HEK293T (cell line): ENCODE data around the gene TRIM2.

ENCODE experiments used
- CTCF ChIA-PET: fragments of 350-600 bp; formaldehyde crosslinking; extraction: SDS; loops from one replicate; lab custom pipeline; 2021; ENCODE audit warnings: antibody characterized with exemption, inconsistent platforms; lab: Yijun Ruan, JAX
- POLR2A ChIA-PET: fragments of 350-600 bp; formaldehyde crosslinking; extraction: SDS; loops from one replicate; lab custom pipeline; 2020; ENCODE audit warnings: antibody characterized with exemption, inconsistent platforms; lab: Yijun Ruan, JAX
- DNase-seq: peaks from one replicate; pipeline ENCODE4 v3.0.0; 2012; ENCODE audit warnings: mixed read lengths; ENCODE audit errors: extremely low spot score
- ARNT ChIP-seq: fragments of 450-650 bp; IDR thresholded peaks from 2 replicates; pipeline ENCODE4 v1.6.1; 2017; ENCODE audit warnings: mild to moderate bottlenecking
- BHLHE40 ChIP-seq: fragments of 450-650 bp; IDR thresholded peaks from 2 replicates; pipeline ENCODE4 v1.6.1; 2016; ENCODE audit warnings: mild to moderate bottlenecking, moderate library complexity, borderline replicate concordance
- CTBP1 ChIP-seq: fragments of 450-650 bp; IDR thresholded peaks from 2 replicates; pipeline ENCODE4 v1.6.1; 2016; ENCODE audit warnings: borderline replicate concordance
- ELF4 ChIP-seq: fragments of 450-650 bp; IDR thresholded peaks from 2 replicates; pipeline ENCODE4 v1.6.1; 2017; ENCODE audit warnings: antibody characterized with exemption
- FOXA1 ChIP-seq: fragments of 450-650 bp; IDR thresholded peaks from 2 replicates; pipeline ENCODE4 v1.6.1; 2016; ENCODE audit warnings: mild to moderate bottlenecking
- FOXK2 ChIP-seq: fragments of 450-650 bp; IDR thresholded peaks from 2 replicates; pipeline ENCODE4 v1.6.1; 2016; ENCODE audit warnings: mild to moderate bottlenecking
- FOXM1 ChIP-seq: fragments of 450-650 bp; IDR thresholded peaks from 2 replicates; pipeline ENCODE4 v1.6.1; 2017; ENCODE audit warnings: mild to moderate bottlenecking, borderline replicate concordance
- HDGF ChIP-seq: fragments of 450-650 bp; IDR thresholded peaks from 2 replicates; pipeline ENCODE4 v1.6.1; 2017; ENCODE audit warnings: antibody characterized with exemption, borderline replicate concordance
- L3MBTL2 ChIP-seq: fragments of 450-650 bp; conservative IDR thresholded peaks from 2 replicates; pipeline ENCODE4 v1.6.1; 2016; ENCODE audit warnings: mild to moderate bottlenecking
- LEF1 ChIP-seq: fragments of 450-650 bp; IDR thresholded peaks from 2 replicates; pipeline ENCODE4 v1.6.1; 2017; ENCODE audit warnings: mild to moderate bottlenecking, borderline replicate concordance
- NFRKB ChIP-seq: fragments of 450-650 bp; IDR thresholded peaks from 2 replicates; pipeline ENCODE4 v1.6.1; 2016; ENCODE audit warnings: mild to moderate bottlenecking, moderate library complexity
- PKNOX1 ChIP-seq: fragments of 450-650 bp; IDR thresholded peaks from 2 replicates; pipeline ENCODE4 v1.6.1; 2016
- SP1 ChIP-seq: fragments of 450-650 bp; IDR thresholded peaks from 2 replicates; pipeline ENCODE4 v1.6.1; 2017
- SUZ12 ChIP-seq: fragments of 450-650 bp; IDR thresholded peaks from 2 replicates; pipeline ENCODE4 v1.6.1; 2016; ENCODE audit warnings: mild to moderate bottlenecking
- TARDBP ChIP-seq: fragments of 450-650 bp; IDR thresholded peaks from 2 replicates; pipeline ENCODE4 v1.6.1; 2016
- ZNF384 ChIP-seq: fragments of 450-650 bp; IDR thresholded peaks from 2 replicates; pipeline ENCODE4 v1.6.1; 2016

The TRIM2 gene

GRCh38 chr4:153291562-153291961, 87.3 kb downstream of the TRIM2 start:
- TF ChIP-seq ZNF384 (no peak), L3MBTL2 (no peak), SUZ12 (no peak), TARDBP (no peak), ELF4 (no peak), LEF1 (no peak), ARNT (no peak), FOXK2 (no peak), CTBP1 (no peak), BHLHE40 (no peak), FOXA1 (no peak), SP1 (no peak), NFRKB (no peak), FOXM1 (no peak)
- POLR2A ChIA-PET: interaction anchor here (0.6 kb wide), 1 partner anchor 313 kb away, joined by 4 read pairs; no protein-coding TSS in a partner anchor
- CTCF ChIA-PET: interaction anchor here (0.7 to 1.9 kb wide), 3 partner anchors 10 to 149 kb away, joined by 3 to 6 read pairs (median 3); no protein-coding TSS in a partner anchor
- no peak for DNase-seq

- ChIA-PET POLR2A (interaction anchor here (1.2 kb wide), 1 partner anchor 8 kb away, joined by 4 read pairs; no protein-coding TSS in a partner anchor), CTCF (interaction anchor here (1.0 kb wide), 1 partner anchor 18 kb away, joined by 3 read pairs; no protein-coding TSS in a partner anchor)
- TF ChIP-seq FOXK2: no peak
- TF ChIP-seq FOXA1: no peak
- TF ChIP-seq PKNOX1: no peak
- no peak for TF ChIP-seq ZNF384
- no peak for TF ChIP-seq CTBP1
- no peak for TF ChIP-seq FOXM1
- TF ChIP-seq ELF4: no peak
- no peak for TF ChIP-seq ARNT
- no peak for TF ChIP-seq HDGF
- TF ChIP-seq L3MBTL2: no peak
- no peak for TF ChIP-seq BHLHE40
- TF ChIP-seq TARDBP: no peak
- TF ChIP-seq LEF1: no peak
- no peak for TF ChIP-seq SUZ12
- no peak for TF ChIP-seq SP1
- no peak for TF ChIP-seq NFRKB
- no peak for DNase-seq
These were observed 88.9 kb downstream of the TRIM2 start for GRCh38 chr4:153292897-153293741.

GRCh38 chr4:153293742-153294057, 89.5 kb downstream of the TRIM2 start:
- DNase-seq: no peak
- ChIA-PET CTCF (interaction anchor here (1.0 kb wide), 1 partner anchor 19 kb away, joined by 3 read pairs; no protein-coding TSS in a partner anchor), POLR2A (interaction anchor here (1.2 kb wide), 1 partner anchor 9 kb away, joined by 4 read pairs; no protein-coding TSS in a partner anchor)
- TF ChIP-seq ZNF384: no peak

GRCh38 chr4:153294631-153295030, 90.4 kb downstream of the TRIM2 start:
- TF ChIP-seq HDGF: no peak
- no peak for TF ChIP-seq NFRKB
- TF ChIP-seq FOXK2: no peak
- no peak for TF ChIP-seq ARNT
- no peak for TF ChIP-seq FOXM1
- TF ChIP-seq L3MBTL2: no peak
- no peak for TF ChIP-seq LEF1
- TF ChIP-seq SUZ12: no peak
- no peak for TF ChIP-seq ELF4
- no peak for TF ChIP-seq FOXA1
- TF ChIP-seq PKNOX1: no peak
- no peak for TF ChIP-seq TARDBP
- ChIA-PET CTCF (no interaction called here), POLR2A (interaction anchor here (1.0 kb wide), 1 partner anchor 10 kb away, joined by 3 read pairs; no protein-coding TSS in a partner anchor)
- no peak for DNase-seq

DNA sequence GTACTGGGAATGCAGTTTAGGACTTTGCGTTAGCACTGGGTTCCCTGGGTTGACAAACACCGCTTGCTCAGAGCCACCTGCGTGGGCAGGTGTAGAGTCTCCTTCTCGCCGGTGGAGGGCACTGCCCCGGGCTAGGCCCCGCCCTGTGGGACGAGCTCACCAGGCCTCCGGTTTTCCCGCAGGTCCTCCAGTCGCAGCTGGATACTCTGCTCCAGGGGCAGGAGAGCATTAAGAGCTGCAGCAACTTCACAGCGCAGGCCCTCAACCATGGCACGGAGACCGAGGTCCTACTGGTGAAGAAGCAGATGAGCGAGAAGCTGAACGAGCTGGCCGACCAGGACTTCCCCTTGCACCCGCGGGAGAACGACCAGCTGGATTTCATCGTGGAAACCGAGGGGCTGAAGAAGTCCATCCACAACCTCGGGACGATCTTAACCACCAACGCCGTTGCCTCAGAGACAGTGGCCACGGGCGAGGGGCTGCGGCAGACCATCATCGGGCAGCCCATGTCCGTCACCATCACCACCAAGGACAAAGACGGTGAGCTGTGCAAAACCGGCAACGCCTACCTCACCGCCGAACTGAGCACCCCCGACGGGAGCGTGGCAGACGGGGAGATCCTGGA, 91.0 kb downstream of the TRIM2 start:
- ChIA-PET POLR2A (interaction anchor here (1.0 kb wide), 1 partner anchor 9 kb away, joined by 3 read pairs; no protein-coding TSS in a partner anchor), CTCF (no interaction called here)
- DNase-seq: no peak
- TF ChIP-seq NFRKB (no peak), LEF1 (no peak)

GRCh38 chr4:153296040-153296823, 92.0 kb downstream of the TRIM2 start:
- CTCF ChIA-PET: no interaction called here
- POLR2A ChIA-PET: no interaction called here
- TF ChIP-seq NFRKB (no peak), ZNF384 (no peak), LEF1 (no peak), HDGF (no peak)

More at GRCh38 chr4:153296040-153296823, 92.0 kb downstream of the TRIM2 start:
- DNase-seq: no peak
